ENCODE results near the gene CCBE1.

The CCBE1 gene

DNA sequence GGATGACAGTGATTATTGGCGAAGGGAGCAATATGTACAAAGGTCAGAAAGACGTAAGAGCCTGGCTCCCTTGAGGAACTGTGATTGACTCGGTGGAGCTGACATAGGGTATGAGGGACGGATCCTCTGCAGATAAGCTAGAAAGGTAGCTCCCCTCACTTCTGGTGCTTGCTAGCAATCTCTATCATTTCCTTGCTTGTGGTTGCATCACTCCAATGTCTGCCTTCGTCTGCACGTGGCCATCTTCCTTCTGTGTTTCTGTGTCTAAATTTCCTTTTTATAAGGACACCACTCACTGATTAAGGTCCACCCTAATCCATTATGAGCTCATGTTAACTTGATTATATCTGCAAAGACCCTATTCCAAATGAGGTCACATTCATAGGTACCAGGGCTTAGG, 315.3 kb downstream of the CCBE1 start:
- H3K4me3 ChIP-seq (ENCODE audit: low read depth, low read length) = no peak overlapping the region
- TF ChIP-seq, protein P1, sequence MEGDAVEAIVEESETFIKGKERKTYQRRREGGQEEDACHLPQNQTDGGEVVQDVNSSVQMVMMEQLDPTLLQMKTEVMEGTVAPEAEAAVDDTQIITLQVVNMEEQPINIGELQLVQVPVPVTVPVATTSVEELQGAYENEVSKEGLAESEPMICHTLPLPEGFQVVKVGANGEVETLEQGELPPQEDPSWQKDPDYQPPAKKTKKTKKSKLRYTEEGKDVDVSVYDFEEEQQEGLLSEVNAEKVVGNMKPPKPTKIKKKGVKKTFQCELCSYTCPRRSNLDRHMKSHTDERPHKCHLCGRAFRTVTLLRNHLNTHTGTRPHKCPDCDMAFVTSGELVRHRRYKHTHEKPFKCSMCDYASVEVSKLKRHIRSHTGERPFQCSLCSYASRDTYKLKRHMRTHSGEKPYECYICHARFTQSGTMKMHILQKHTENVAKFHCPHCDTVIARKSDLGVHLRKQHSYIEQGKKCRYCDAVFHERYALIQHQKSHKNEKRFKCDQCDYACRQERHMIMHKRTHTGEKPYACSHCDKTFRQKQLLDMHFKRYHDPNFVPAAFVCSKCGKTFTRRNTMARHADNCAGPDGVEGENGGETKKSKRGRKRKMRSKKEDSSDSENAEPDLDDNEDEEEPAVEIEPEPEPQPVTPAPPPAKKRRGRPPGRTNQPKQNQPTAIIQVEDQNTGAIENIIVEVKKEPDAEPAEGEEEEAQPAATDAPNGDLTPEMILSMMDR (IDR thresholded peaks at IDR 0.05; ENCODE audit: insufficient read depth, low read depth, low read length, missing control alignments) = no peak
- DNase-seq (ENCODE audit: low read depth) = no peak

Data from GM12865 (cell line).